ENCODE measurements around the gene KIAA1958. TPM values are rescaled to one million over a fixed set of nuclear protein-coding genes. Genes with fewer than 3 reads are reported as not detected.

Gene KIAA1958
- total RNA-seq, 1 experiment from 2014 or later = 4.2 TPM

DNA sequence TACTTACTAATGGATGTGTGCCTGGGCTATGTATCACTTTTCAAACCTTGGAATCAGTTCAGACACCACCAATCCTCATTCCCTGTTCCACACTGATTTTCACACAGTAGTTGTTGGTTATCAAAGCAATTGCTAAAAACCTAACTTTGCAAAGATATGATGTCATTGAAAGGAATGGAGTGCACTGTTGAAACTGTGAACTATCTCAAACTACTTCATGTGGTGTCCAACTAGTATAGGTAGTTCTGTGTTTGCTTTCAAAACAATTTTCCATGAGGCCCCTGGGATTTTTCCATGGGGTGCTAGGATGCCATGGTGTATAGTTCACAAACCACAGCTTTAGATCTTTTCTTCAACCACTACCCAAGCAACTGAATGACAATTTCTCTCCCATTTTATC, 213.5 kb downstream of the KIAA1958 start:
- POLR2A ChIA-PET (ENCODE audit: unreplicated experiment) = no interaction called here
- Histone ChIP-seq H3F3A (ENCODE audit: low read length, unreplicated experiment) (no peaks in the 10 kb centered on the region), H3K27ac (ENCODE audit: low read length) (no peak overlapping the region), H3K4me1 (ENCODE audit: insufficient read depth, low read length) (no peaks in the 10 kb centered on the region), H3K9me2 (replicated peaks; ENCODE audit: low read length) (no peaks in the 10 kb centered on the region), H2AFZ (ENCODE audit: low read length) (no peak overlapping the region), H3K79me2 (ENCODE audit: low read length) (peaks cover 11% of the 10 kb centered on the region; the same call in 1 of the 2 replicates), H4K20me1 (ENCODE audit: low read length) (no peaks in the 10 kb centered on the region), H3K4me3 (ENCODE audit: low read length) (no peak overlapping the region), H3K4me2 (ENCODE audit: low read length) (no peak overlapping the region), H3K27me3 (ENCODE audit: low read length) (no peaks in the 10 kb centered on the region), H3K9ac (ENCODE audit: low read length) (no peak overlapping the region), H3K36me3 (ENCODE audit: low read depth, low read length) (peaks cover 5% of the 10 kb centered on the region; the same call in 1 of the 2 replicates), H3K9me3 (ENCODE audit: low read length) (no peaks in the 10 kb centered on the region)
- DNase-seq = no peak
- CTCF ChIA-PET = no interaction called here
- no peak for ATAC-seq
- intact Hi-C loops (cut with micrococcal nuclease) = no loop called here
- BruUV-seq (replicated peaks) = no TSS peak
- no peak for TF ChIP-seq EZH2 (IDR thresholded peaks at IDR 0.05; ENCODE audit: low read length, unreplicated experiment)
- no peak for TF ChIP-seq EZH2phosphoT487 (IDR thresholded peaks at IDR 0.05; ENCODE audit: borderline replicate concordance, low read length)
- TF ChIP-seq, protein P1, sequence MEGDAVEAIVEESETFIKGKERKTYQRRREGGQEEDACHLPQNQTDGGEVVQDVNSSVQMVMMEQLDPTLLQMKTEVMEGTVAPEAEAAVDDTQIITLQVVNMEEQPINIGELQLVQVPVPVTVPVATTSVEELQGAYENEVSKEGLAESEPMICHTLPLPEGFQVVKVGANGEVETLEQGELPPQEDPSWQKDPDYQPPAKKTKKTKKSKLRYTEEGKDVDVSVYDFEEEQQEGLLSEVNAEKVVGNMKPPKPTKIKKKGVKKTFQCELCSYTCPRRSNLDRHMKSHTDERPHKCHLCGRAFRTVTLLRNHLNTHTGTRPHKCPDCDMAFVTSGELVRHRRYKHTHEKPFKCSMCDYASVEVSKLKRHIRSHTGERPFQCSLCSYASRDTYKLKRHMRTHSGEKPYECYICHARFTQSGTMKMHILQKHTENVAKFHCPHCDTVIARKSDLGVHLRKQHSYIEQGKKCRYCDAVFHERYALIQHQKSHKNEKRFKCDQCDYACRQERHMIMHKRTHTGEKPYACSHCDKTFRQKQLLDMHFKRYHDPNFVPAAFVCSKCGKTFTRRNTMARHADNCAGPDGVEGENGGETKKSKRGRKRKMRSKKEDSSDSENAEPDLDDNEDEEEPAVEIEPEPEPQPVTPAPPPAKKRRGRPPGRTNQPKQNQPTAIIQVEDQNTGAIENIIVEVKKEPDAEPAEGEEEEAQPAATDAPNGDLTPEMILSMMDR (conservative IDR thresholded peaks at IDR 0.05; ENCODE audit: low read depth, low read length) = no peak

DNA sequence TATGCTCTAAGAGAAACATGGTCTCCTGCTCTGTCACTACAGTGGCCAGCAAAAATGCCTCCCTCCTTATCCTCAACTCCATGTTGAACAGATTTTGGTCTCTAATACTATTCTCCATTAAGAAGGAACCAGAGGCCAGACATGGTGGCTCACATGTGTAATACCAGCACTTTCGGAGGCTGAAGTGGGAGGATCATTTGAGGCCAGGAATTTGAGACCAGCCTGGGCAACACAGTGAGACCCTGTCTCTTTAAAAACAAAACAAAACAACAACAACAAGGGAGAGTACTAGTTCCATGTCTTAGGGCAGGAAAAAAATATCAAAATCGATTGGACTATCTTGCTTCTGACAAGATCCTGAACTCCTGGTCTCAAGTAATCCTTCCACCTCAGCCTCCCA, 216.7 kb downstream of the KIAA1958 start:
- Histone ChIP-seq H2AFZ (ENCODE audit: low read length) (no peak overlapping the region), H3K79me2 (ENCODE audit: low read length) (peaks cover 16% of the 10 kb centered on the region)
- intact Hi-C loops (cut with micrococcal nuclease) = no loop called here

More for the DNA sequence above, 216.7 kb downstream of the KIAA1958 start:
- no peaks in the 10 kb centered on the region for H3K4me1 ChIP-seq (ENCODE audit: insufficient read depth, low read length)
- no peaks in the 10 kb centered on the region for H3F3A ChIP-seq (ENCODE audit: low read length, unreplicated experiment)
- H3K27me3 ChIP-seq (ENCODE audit: low read length) = no peaks in the 10 kb centered on the region
- no peak overlapping the region for H3K27ac ChIP-seq (ENCODE audit: low read length)
- TF ChIP-seq EZH2 (IDR thresholded peaks at IDR 0.05; ENCODE audit: low read length, unreplicated experiment) = no peak
- TF ChIP-seq, protein P1 (conservative IDR thresholded peaks at IDR 0.05; ENCODE audit: low read depth, low read length) = no peak
- no peak for TF ChIP-seq EZH2phosphoT487 (IDR thresholded peaks at IDR 0.05; ENCODE audit: borderline replicate concordance, low read length)
- no TSS peak for BruUV-seq (replicated peaks)
- ChIA-PET CTCF (no interaction called here), POLR2A (ENCODE audit: unreplicated experiment) (no interaction called here)
- no peak overlapping the region for H3K4me2 ChIP-seq (ENCODE audit: low read length)
- no peak overlapping the region for H3K4me3 ChIP-seq (ENCODE audit: low read length)
- ATAC-seq (no peak), DNase-seq (no peak)
- no peaks in the 10 kb centered on the region for H3K36me3 ChIP-seq (ENCODE audit: low read depth, low read length)
- H3K9ac ChIP-seq (ENCODE audit: low read length) = no peak overlapping the region
- no peaks in the 10 kb centered on the region for H4K20me1 ChIP-seq (ENCODE audit: low read length)
- H3K9me3 ChIP-seq (ENCODE audit: low read length) = no peaks in the 10 kb centered on the region
- no peaks in the 10 kb centered on the region for H3K9me2 ChIP-seq (replicated peaks; ENCODE audit: low read length)
